NCI-H1694 (cell line): ENCODE measurements around the gene STX16.

ENCODE experiments used
- DNase-seq: peaks from one replicate; lab custom pipeline; 2025; lab: John Stamatoyannopoulos, UW

The STX16 gene

GRCh38 chr20:58619077-58619863 is 31.8 kb upstream of the STX16 start:
- DNase-seq = no peak

GRCh38 chr20:58619864-58620431 is 31.1 kb upstream of the STX16 start:
- DNase-seq = no peak

- no peak for DNase-seq
These were observed 29.1 kb upstream of the STX16 start for GRCh38 chr20:58621906-58622548.

- no peak for DNase-seq
These were observed 28.2 kb upstream of the STX16 start for GRCh38 chr20:58622671-58623578.

- DNase-seq = no peak
These were observed 27.3 kb upstream of the STX16 start for GRCh38 chr20:58623579-58624473.

- no peak for DNase-seq
These were observed 26.4 kb upstream of the STX16 start for GRCh38 chr20:58624687-58625086.

GRCh38 chr20:58625585-58625984 is 25.5 kb upstream of the STX16 start:
- DNase-seq = no peak

GRCh38 chr20:58626051-58626450 is 25.0 kb upstream of the STX16 start:
- DNase-seq = no peak

- DNase-seq = no peak
These were observed 23.6 kb upstream of the STX16 start for GRCh38 chr20:58627212-58628072.

GRCh38 chr20:58628491-58629214 is 22.4 kb upstream of the STX16 start:
- DNase-seq = no peak

GRCh38 chr20:58629215-58629580 is 21.9 kb upstream of the STX16 start:
- DNase-seq = no peak

- no peak for DNase-seq
These were observed 21.0 kb upstream of the STX16 start for GRCh38 chr20:58630063-58630462.

GRCh38 chr20:58633161-58634053 is 17.7 kb upstream of the STX16 start:
- no peak for DNase-seq

GRCh38 chr20:58634059-58634458 is 17.0 kb upstream of the STX16 start:
- DNase-seq = no peak

- no peak for DNase-seq
These were observed 16.4 kb upstream of the STX16 start for GRCh38 chr20:58634521-58635278.

- DNase-seq = no peak
These were observed 15.8 kb upstream of the STX16 start for GRCh38 chr20:58635279-58635665.

GRCh38 chr20:58636396-58636982 is 14.6 kb upstream of the STX16 start:
- no peak for DNase-seq
